Thoracic aorta (tissue), 2 donors: ENCODE results near the gene COPS3. TPM values are rescaled to one million over a fixed set of nuclear protein-coding genes. Genes with fewer than 3 reads are reported as not detected.

ENCODE experiments used
- ATAC-seq: fragments of 150-250 bp; one replicate; pipeline ENCODE4 v1.8.0; 2017; ENCODE audit warnings: low read depth; ENCODE audit not compliant: insufficient number of reproducible peaks, low FRiP score
- DNase-seq: peaks from one replicate; pipeline ENCODE4 v3.0.0-alpha.2; 2020; ENCODE audit warnings: low spot score
- H3K27ac ChIP-seq, 2 donors: fragments of 200-600 bp; sonication (generic); 1 replicate in 1 of 2; 2 replicates in 1 of 2; pipeline ENCODE4 v1.5.1; 2016; ENCODE audit warnings: mild to moderate bottlenecking in 2 of 2, moderate library complexity in 2 of 2
- H3K27me3 ChIP-seq: fragments of 200-600 bp; sonication (generic); replicated peaks from 2 replicates; pipeline ENCODE4 v1.6.0; 2016; ENCODE audit warnings: mild to moderate bottlenecking; ENCODE audit not compliant: insufficient read depth
- H3K36me3 ChIP-seq: fragments of 200-600 bp; sonication (generic); one replicate; pipeline ENCODE4 v1.5.1; 2016
- H3K4me1 ChIP-seq, 2 donors: fragments of 200-600 bp; sonication (generic); 1 replicate in 1 of 2; 2 replicates in 1 of 2; pipeline versions ENCODE4 v1.5.1 to v1.6.0; 2016; ENCODE audit warnings: low read depth in 2 of 2, mild to moderate bottlenecking in 1 of 2; ENCODE audit not compliant: control insufficient read depth in 1 of 2
- H3K4me3 ChIP-seq: fragments of 200-600 bp; sonication (generic); 2 replicates; pipeline ENCODE4 v1.5.1; 2016; ENCODE audit warnings: mild to moderate bottlenecking
- H3K9me3 ChIP-seq: fragments of 200-600 bp; sonication (generic); 2 replicates; pipeline ENCODE4 v1.5.1; 2016
- total RNA-seq, 2 donors: library from RNA; depleted of rRNA; stranded (reverse); fragments of >200 nt; gene quantifications; one replicate each; pipeline versions ENCODE4 v1.1.0 to v1.2.3, GENCODE V29; 2016
- TF ChIP-seq, protein P1 (sequence below): fragments of 200-600 bp; sonication (generic); IDR thresholded peaks from one replicate; pipeline ENCODE4 v1.5.1; 2019; ENCODE audit warnings: antibody characterized with exemption

The COPS3 gene
- total RNA-seq, 2 donors from 2014 or later, result 45.4 to 49.8 TPM

- no peaks in the 10 kb centered on the region for H3K9me3 ChIP-seq
- no peak for DNase-seq
- ATAC-seq, result no peak
- H3K4me3 ChIP-seq, result no peak overlapping the region
- H3K36me3 ChIP-seq, result no peaks in the 10 kb centered on the region
- H3K27me3 ChIP-seq, result no peaks in the 10 kb centered on the region
- TF ChIP-seq, protein P1, sequence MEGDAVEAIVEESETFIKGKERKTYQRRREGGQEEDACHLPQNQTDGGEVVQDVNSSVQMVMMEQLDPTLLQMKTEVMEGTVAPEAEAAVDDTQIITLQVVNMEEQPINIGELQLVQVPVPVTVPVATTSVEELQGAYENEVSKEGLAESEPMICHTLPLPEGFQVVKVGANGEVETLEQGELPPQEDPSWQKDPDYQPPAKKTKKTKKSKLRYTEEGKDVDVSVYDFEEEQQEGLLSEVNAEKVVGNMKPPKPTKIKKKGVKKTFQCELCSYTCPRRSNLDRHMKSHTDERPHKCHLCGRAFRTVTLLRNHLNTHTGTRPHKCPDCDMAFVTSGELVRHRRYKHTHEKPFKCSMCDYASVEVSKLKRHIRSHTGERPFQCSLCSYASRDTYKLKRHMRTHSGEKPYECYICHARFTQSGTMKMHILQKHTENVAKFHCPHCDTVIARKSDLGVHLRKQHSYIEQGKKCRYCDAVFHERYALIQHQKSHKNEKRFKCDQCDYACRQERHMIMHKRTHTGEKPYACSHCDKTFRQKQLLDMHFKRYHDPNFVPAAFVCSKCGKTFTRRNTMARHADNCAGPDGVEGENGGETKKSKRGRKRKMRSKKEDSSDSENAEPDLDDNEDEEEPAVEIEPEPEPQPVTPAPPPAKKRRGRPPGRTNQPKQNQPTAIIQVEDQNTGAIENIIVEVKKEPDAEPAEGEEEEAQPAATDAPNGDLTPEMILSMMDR, result no peak
- peaks cover 8 to 16% of the 10 kb centered on the region in 2 donors for H3K4me1 ChIP-seq
- no peak overlapping the region for H3K27ac ChIP-seq
Measured at GRCh38 chr17:17298108-17298507, 17.1 kb upstream of the COPS3 start.

- H3K9me3 ChIP-seq, result no peaks in the 10 kb centered on the region
- no peak for DNase-seq
- no peaks in the 10 kb centered on the region for H3K27me3 ChIP-seq
- no peak overlapping the region for H3K27ac ChIP-seq
- no peak overlapping the region for H3K4me3 ChIP-seq
- H3K36me3 ChIP-seq, result no peaks in the 10 kb centered on the region
- no peak for ATAC-seq
- TF ChIP-seq, protein P1, result no peak
- H3K4me1 ChIP-seq, result peaks cover 8 to 16% of the 10 kb centered on the region in 2 donors
Measured at GRCh38 chr17:17297217-17297616, 16.2 kb upstream of the COPS3 start.

- TF ChIP-seq, protein P1, result no peak
- H3K4me3 ChIP-seq, result no peak overlapping the region
- ATAC-seq (no peak), DNase-seq (no peak)
- H3K9me3 ChIP-seq, result no peaks in the 10 kb centered on the region
- no peaks in the 10 kb centered on the region for H3K36me3 ChIP-seq
- peaks cover under 1 to 5% of the 10 kb centered on the region in 2 donors for H3K4me1 ChIP-seq
- no peak overlapping the region for H3K27ac ChIP-seq
- H3K27me3 ChIP-seq, result no peaks in the 10 kb centered on the region
Measured at GRCh38 chr17:17295141-17295540, 14.1 kb upstream of the COPS3 start.

- ATAC-seq (no peak), DNase-seq (no peak)
- H3K27me3 ChIP-seq, result no peaks in the 10 kb centered on the region
- no peaks in the 10 kb centered on the region for H3K36me3 ChIP-seq
- no peak overlapping the region for H3K27ac ChIP-seq
- no peaks in the 10 kb centered on the region for H3K4me1 ChIP-seq
- TF ChIP-seq, protein P1, result no peak
- H3K9me3 ChIP-seq, result no peaks in the 10 kb centered on the region
- H3K4me3 ChIP-seq, result no peak overlapping the region
Measured at GRCh38 chr17:17289701-17290100, 8.7 kb upstream of the COPS3 start.

- H3K9me3 ChIP-seq, result no peaks in the 10 kb centered on the region
- no peaks in the 10 kb centered on the region for H3K4me1 ChIP-seq
- TF ChIP-seq, protein P1, result no peak
- ATAC-seq, result no peak
- no peaks in the 10 kb centered on the region for H3K27me3 ChIP-seq
- no peak overlapping the region for H3K27ac ChIP-seq
- no peaks in the 10 kb centered on the region for H3K36me3 ChIP-seq
- no peak for DNase-seq
- no peak overlapping the region for H3K4me3 ChIP-seq
Measured at GRCh38 chr17:17289086-17289485, 8.0 kb upstream of the COPS3 start.
